GM18507 (cell line): Measurements from ENCODE around the gene MDGA2.

Experiments
- DNase-seq: peaks from one replicate; pipeline ENCODE4 v3.0.0; 2011; ENCODE audit warnings: low read depth; ENCODE audit not compliant: insufficient read length; ENCODE audit errors: extremely low spot score
- FAIRE-seq: peaks from 2 replicates; lab custom pipeline; 2011; peaks lifted over from hg19 to GRCh38; lab: Jason Lieb, UNC

MDGA2 gene

GRCh38 chr14:47511829-47512228 is 163.6 kb downstream of the MDGA2 start:
- no peak for DNase-seq
- no peak for FAIRE-seq

- DNase-seq: no peak
- FAIRE-seq: no peak
Observed at GRCh38 chr14:47509957-47510356, 165.4 kb downstream of the MDGA2 start.

GRCh38 chr14:47507861-47508260 is 167.5 kb downstream of the MDGA2 start:
- DNase-seq (no peak), FAIRE-seq (no peak)

DNA sequence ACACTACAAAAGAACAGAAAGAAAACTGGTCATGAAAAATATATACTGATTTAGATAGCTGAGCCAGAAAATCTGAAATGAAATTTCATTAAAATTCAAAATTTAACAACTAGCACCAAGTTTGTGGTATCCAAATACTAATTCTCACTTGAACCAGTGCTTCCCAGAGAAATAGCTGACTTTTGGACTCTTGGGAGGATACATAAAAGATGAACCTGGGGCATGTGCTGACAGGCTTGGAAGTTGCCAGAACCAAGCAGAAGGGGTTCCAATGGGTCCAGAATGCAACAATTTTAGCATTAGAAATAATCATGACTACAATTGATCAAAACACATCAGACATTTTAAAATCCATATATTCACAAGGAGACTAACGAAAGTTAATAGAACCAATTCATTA is 175.0 kb downstream of the MDGA2 start:
- no peak for DNase-seq
- no peak for FAIRE-seq

GRCh38 chr14:47490766-47491165 is 184.6 kb downstream of the MDGA2 start:
- DNase-seq (no peak), FAIRE-seq (no peak)

DNA sequence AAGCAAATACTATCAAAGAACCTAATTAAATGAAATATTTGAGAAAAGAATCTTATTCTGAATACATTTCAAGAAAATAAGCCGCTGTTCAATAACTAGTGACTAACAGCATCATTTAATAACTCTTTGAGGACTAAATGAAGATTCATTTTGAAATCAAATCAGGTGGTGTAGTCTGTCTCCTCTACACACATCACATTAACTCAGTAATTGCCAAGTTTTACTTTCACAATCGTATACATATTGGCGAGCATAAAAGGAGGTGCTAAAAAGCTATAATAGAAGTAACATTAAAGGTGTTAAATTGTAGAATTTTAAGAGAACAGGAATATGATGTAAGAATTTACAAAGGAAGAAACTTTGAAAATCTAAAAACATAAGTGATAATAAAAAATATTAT is 185.1 kb downstream of the MDGA2 start:
- DNase-seq: no peak
- FAIRE-seq: no peak

- no peak for FAIRE-seq
- DNase-seq: no peak
Observed at GRCh38 chr14:47485421-47485820, 190.0 kb downstream of the MDGA2 start.

- no peak for FAIRE-seq
Observed at GRCh38 chr14:47483449-47483848, 192.0 kb downstream of the MDGA2 start.

GRCh38 chr14:47471075-47471474 is 204.3 kb downstream of the MDGA2 start:
- no peak for FAIRE-seq

More at GRCh38 chr14:47483449-47483848, 192.0 kb downstream of the MDGA2 start:
- DNase-seq: no peak

GRCh38 chr14:47466916-47467315 is 208.5 kb downstream of the MDGA2 start:
- DNase-seq (no peak), FAIRE-seq (no peak)

More at GRCh38 chr14:47471075-47471474, 204.3 kb downstream of the MDGA2 start:
- DNase-seq: no peak

DNA sequence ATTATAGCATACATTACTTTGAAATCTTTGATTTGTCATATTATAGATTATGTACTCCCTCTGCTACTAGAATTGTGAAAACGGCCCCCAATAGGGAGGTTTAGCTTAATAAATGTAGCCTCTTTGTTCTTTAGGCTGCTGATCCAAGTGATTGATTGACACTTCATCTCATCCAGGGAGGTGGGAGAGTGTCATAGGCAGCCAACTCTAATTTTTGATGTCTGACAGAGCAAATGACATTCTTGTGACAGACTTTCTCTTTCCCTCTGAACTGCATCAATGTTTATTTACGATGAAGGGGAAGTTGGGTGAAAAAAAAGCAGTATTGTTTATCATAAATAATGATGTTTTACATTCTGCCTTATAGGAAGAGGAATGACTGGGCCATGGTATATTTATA is 221.4 kb downstream of the MDGA2 start:
- FAIRE-seq (no peak), DNase-seq (no peak)

- FAIRE-seq: no peak
- DNase-seq: no peak
Observed at GRCh38 chr14:47447076-47447475, 228.3 kb downstream of the MDGA2 start.

- DNase-seq (no peak), FAIRE-seq (no peak)
Observed at GRCh38 chr14:47442211-47442610, 233.2 kb downstream of the MDGA2 start.

DNA sequence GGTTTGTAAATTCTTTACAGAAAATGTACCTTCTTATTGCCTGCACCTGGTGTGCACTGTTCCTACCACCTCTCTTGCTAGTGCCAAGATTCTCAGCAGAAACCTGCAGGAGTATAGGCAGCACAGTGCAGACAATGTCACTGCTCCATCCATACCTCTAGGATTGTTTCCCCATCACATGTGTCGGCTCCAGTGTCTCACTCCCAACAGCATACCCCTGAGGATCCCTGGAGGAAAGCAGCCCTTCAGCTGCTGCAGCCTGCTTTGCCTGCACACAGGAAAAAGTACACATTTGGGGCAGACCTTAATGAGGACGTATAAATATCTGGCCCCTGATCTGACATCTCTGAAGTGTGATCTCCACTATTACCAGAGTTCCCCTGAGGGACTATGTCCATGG is 235.5 kb downstream of the MDGA2 start:
- DNase-seq (no peak), FAIRE-seq (no peak)

DNA sequence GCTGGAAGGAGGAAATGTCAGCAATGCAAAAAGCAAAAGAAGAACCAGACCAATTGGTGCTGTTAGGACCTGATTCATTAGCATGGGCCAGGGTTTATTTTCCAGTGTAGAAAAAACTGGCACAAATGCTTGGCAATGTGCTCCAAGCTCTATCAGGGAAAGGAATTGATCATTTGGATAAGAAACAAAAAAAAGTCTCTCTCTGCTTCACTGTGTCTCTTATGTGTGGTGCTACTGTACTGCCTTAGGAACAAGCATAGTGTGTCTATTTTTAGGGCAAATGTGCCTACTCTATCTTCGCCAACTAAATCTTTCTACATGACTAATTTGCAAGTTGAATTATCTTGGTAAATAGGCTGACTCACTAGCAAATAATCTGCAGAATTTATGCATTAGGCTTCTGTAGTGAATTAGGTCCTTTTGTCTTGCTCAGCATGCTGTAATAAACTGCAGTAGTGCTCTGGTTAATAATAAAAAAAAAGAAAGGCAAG is 236.7 kb downstream of the MDGA2 start:
- DNase-seq (no peak), FAIRE-seq (no peak)

DNA sequence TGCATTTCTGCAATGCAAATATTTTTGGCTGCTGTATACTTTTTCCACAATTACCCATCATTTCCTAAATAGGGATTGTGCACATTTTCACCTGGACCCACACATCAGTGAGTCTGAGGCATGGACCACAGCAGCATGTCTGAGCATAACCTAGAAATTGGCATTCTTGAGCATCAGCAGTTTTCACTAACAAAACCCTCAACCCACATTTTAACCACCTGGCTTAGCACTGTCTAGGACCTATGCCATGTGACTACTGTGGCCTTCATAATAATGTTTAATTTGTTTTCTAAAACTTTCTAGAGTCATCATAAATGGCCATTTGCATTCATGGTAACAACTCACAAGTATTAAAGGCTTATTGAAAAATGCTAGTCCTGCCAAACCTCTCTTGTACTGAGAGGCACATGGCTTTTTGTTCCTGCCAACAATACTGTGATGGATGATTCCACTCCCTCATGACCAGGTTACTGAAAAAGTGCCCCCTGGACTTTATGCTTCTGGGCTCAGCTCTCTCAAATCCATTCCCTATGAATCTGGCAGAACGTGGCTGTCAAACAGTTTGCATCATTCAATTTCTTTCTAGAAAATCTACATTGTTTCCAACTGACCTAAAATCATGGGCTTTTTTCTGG is 240.0 kb downstream of the MDGA2 start:
- DNase-seq (no peak), FAIRE-seq (no peak)

DNA sequence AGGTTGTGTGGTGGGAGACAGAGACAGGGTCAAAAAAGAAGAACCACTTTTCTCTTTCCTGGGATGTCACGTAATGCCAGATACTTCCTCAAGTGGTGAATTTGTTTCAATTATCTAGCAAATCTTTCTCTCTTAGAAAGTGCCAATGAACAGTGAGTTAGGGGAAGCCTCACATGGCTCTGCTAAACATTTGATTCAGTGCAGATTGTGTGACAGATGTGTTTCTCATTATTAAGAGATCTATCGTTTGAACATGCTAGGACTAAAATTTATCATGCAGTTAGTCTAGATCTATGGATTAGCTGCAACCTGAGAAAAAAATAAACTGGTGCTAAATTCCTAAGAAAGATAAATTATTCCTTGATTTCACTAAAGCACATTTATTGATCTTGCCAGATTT is 247.8 kb downstream of the MDGA2 start:
- FAIRE-seq: no peak

GRCh38 chr14:47425302-47425701 is 250.1 kb downstream of the MDGA2 start:
- FAIRE-seq: no peak
- no peak for DNase-seq

More for the DNA sequence above, 247.8 kb downstream of the MDGA2 start:
- no peak for DNase-seq

GRCh38 chr14:47422191-47422590 is 253.2 kb downstream of the MDGA2 start:
- DNase-seq (no peak), FAIRE-seq (no peak)

DNA sequence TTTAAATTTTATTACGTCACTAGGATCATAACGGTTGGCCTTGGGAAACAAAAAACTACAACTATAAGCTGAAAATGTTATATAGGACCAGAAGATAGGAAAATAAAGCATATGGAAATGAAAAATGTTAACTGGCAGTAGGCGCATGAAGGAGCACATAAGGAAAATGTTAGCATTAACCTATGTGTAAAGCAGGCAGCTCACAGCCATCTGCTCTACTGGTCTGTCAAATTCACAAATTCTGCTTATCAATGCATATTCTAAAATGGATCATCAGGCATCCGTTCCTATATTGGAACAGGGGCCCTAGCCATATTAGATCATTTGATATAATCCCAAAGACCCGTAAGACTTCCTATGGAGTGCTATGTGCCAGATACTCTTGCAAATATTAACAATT is 263.9 kb downstream of the MDGA2 start:
- no peak for FAIRE-seq
- no peak for DNase-seq

DNA sequence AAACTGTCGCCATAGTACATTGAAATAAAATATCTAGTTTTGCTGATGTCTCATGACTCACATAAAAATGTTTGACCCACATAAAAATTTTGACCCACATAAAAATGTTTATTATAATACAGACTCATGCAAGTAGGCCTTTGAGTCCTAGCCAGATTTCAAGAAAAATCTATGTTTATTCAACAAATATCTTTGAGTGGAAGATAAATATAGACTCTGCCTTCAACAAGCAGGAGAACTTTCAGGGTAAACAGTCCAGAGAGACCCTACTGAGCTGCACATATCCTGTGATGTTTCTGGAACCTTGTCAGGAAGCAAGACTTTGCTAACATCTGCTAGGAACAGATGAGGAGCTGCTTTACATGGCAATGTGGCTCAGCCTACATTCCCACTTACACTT is 283.1 kb downstream of the MDGA2 start:
- no peak for FAIRE-seq

More for the DNA sequence above, 283.1 kb downstream of the MDGA2 start:
- DNase-seq: no peak
